Fibroblast of skin of abdomen (primary cell): ENCODE measurements around the gene OPRM1.

Experiments used
- DNase-seq: peaks from one replicate; pipeline ENCODE4 v3.0.0-alpha.2; 2013

Gene OPRM1

GRCh38 chr6:154242617-154243357, 203.7 kb downstream of the OPRM1 start:
- no peak for DNase-seq

DNA sequence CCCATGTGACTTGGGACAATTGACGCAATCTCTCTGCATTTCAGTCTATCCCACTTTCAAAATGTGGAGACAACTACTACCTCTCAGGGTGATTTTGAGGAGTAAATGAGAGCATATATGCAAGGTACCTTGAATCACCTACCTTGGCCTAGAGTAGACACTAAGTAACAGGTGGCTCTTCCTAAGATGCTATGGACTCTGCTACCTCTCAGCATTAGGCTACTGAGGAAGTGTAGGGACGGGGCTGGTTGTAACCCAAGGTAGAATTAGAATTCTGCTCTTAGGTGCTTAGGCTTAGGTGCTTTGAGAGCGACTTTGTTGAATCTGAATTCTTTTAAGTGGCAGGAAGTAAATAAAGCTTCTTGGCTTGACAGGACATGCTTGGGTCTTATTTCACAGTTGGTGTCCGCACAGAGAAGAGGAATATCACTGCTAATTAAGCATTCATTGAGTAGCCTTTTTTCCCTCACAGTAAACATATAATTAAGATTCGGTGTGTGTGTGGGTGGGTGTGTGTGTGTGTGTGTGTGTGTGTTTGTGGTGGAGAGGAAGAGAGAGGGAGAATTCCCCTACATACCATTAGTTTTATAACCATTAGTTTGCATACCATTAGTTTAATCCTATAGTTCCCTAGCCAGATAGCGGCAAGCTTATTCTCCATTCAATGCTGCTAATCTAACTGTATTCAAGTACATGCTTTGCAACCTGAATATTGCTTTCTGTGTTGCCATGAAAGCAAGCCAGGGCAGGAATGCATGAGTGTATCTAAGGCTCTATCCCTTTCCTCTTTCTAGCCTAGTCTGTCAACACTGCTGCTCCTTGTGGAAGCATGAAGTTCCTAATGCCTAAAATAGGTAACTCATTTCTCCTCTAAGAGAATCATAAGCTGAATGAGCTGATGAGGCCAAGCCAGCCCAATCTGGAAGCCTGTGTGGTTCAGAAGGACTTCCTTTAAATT, 205.0 kb downstream of the OPRM1 start:
- no peak for DNase-seq

- no peak for DNase-seq
These were observed 206.5 kb downstream of the OPRM1 start for GRCh38 chr6:154245506-154245905.

DNA sequence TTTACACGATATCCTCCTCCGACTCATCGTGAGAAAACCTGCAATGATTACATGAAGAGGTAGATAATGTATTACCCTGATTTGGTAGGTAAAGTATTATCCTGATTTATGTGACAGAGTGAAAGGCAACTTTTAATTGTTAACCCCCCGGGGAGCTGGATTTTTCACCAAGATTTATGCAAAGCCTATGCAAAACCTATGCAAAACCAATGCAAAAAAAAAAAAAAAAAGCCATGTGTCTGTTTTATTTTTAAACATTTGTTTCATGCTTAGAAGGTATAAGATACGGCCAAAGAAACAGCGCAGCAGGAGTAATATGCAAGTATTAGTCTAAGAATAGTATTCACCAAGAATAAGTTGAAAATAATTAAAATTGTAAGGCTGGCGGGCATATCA, 207.7 kb downstream of the OPRM1 start:
- no peak for DNase-seq

GRCh38 chr6:154247119-154247861, 208.2 kb downstream of the OPRM1 start:
- no peak for DNase-seq

GRCh38 chr6:154249499-154250298, 210.7 kb downstream of the OPRM1 start:
- no peak for DNase-seq

DNA sequence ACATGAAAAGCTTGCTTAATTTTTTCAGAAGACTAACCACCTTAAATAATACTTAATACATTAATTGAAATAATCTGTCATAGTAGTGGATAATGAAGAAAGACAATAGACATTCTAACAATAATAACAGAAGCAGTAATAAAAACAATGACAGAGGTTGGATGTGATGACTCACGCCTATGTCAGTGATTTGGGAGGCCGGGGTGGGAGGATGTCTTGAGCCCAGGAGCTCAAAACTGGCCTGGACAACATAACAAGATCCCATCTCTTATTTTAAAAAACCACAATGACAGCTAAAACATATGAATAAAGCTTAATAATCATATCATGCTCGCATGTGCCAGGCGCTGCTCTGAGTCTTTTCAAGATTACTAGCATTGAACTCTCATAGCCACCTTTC, 212.1 kb downstream of the OPRM1 start:
- no peak for DNase-seq

DNA sequence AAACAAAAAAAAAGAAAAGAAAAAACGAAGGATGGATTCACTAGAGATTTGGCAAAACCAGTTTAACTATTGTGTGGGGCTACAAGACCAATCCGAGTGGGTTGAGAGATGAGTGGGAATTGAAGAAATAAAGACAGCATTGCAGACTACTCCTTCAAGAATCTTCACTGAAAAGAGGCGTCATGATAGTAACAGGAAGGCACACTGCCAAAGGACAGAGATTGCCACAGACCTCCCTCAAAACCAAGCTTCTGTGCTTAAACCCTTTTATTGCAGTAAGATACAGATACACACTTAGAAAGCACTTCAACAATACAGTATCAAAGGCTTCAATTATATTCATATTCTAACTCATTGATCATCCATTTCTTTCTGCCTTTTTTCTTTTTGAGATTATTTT, 213.6 kb downstream of the OPRM1 start:
- no peak for DNase-seq

- no peak for DNase-seq
These were observed 218.0 kb downstream of the OPRM1 start for GRCh38 chr6:154257067-154257466.

DNA sequence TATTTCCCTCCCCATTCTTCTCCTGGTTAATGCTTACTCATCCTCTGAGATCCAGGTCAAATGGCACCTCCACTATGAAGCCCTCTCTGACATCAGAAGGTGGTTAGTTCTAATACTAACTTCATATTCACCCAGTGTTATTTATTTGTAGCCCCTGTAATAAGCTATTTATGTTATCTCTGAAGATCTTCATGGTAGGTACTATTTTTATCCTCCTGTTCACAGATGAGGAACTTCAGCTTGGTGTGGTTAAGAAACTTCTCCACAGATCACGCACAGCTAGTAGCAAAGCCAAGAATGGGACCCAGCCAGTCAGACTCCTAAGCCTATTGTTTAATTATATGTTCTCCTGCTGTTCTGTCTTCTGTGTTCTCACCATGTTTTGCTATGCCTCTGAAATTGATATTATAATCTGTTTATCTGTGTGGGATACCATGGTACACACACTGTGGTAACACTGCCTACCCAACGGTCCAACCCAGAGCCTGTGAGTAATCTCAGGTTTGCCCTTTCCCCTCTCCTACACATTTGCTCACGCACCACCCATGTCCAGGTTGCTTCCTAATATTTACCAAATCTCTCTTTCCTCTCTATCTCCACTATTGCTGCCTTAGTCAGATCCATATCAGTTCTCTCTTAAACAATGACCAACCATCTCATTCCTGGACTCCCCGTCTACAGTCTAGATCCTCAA, 219.2 kb downstream of the OPRM1 start:
- no peak for DNase-seq

DNA sequence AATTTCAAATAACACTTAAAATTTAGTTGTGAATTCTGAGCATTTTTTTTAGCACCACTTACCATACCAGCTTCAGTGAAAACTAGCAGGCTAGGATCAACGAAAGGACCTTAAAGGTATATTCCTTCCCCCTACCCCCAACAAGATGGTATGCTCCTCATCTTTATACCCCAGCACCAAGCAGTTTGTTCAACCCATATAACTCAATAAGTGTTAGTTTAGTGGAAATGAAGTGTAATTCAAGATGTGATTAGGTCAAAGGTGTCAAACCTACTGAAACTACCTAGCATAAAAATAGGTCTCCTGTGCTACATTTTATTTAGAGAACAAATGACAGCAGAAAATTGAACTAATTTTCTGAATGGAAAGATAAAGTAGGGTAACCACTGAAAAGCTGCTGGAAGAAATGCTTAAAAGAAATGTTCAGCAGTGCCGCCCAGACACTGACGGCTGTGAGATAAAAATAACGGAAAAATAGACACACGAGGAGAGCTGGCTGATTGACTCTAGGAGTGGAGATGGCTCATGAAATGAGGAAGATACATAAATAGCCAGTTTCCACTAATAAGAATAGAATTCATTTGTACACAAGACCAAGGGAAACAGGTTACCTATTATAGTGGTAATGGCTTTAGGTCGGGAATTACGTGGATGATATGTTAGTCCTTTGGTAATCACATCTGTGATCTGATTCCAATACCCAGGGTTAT, 222.8 kb downstream of the OPRM1 start:
- no peak for DNase-seq

GRCh38 chr6:154266560-154267099, 227.6 kb downstream of the OPRM1 start:
- no peak for DNase-seq

DNA sequence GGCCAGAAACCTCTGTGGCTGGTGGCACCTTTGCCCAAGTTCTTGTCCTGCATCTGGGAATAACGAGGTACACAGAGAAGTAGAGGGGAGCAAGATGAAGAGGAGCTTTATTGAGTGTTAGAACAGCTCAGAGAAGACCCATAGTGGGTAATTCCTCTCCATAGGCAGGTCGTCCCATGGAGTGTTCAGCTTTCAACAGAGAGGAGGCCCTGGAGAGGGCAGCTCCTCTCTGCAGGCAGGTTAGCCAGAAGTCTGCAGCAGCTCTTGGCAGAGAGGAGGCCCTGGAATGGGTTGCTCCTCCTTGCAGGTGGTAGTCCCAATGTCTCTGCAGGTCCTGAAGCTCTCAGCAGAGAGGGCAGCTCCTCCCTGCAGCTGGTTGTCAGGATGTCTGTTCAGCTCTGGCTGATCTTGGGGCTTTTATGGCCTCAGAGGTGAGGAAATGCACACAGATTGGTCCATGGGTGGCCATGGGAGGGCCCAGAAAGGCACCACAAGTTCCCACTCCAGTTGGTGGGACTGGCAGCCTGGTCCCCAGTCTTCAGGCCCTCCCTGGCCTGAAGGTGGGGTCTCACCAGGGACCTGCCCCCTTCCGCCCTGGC, 228.6 kb downstream of the OPRM1 start:
- DNase-seq = no peak

DNA sequence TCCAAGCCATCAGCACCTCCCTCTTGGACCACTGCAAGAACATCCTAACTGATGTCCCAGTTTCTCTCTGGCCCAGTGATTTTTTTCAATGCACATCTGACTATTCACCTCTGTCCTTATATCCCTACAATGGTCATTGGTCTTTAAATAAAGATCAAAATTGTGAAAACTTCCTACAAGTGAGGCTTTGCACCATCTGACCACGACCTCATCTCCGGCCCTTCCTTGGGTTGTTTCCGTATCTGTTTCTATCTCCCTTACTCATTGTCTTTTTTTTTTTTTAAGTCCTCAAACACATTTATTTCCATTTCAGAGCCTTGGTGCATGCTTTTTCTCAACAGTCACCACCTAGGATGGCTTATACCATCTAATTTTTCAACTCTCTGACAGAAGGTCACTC, 229.4 kb downstream of the OPRM1 start:
- no peak for DNase-seq

DNA sequence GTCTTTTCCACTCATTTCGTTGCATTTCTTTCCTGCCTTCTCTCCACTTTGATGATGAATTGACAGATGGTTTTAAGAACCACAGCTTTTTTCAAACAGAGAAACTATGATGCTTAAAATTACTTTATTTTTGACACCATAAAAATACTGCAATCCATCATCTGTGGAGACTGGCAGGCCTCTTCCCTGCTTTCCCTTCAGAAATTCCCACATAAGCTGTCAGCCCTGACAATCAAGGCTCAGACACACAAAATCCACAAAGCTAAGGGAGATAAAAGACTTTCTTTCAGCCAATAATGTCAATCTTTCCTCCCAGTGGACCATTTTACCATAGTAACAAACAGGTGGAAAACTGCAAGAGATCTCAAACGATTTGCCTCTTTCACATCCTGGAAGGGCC, 235.1 kb downstream of the OPRM1 start:
- DNase-seq = no peak

DNA sequence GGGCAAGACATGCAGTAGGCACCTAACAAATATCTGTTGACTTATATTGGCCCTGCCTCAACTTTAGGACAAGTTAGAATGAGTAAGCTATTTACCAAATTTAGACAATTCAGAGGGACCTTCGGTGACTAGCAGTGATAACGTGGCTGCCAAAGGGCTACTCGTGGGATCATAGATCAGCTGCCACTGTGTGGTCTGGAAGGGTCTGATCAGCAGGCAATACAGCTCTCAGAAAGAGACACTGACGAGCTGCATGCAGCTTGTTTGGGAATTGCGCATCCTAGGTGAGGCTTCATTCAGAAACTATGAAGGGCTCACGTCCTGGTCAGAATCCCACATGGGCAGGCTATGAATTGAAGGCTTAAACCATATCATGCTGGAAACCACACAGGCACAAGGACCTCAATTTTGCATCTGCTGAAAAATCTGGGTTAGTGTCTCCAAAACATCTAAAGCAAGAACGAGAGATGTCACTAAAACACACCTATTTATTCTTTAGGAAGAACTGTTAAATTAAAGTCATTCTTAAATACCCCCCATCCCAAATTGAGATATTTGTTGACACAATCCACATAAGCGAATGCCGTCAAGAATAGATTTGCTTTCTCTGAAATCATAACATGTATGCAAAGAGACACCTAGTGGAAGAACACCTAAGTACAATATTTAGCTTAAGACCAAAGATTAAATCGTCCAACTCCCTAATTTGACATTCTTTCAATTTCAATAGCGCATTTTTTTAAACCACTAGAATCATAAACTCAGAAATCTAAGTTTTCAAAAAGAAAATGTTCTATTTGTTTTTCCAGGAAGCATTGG, 238.0 kb downstream of the OPRM1 start:
- DNase-seq = peak; percentile 23

DNA sequence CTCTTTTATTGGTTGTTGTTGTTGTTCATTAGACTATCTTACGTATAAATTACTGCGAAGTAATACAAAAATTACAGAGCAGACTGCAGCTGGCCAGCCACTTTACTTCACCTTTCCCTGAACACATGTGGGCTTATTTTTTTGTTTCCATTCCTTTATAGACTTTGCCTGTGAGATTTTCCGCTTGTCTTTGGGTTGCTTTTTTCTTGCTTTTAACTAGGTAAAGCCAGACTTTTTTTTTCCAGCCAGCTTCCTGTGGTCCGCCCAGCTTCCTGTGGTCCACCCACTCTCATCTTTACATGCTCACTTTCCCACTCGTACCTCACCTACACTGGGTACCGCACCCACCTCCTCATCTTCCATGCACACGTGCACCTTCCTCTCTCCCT, 238.6 kb downstream of the OPRM1 start:
- DNase-seq = no peak

GRCh38 chr6:154280521-154280920, 241.5 kb downstream of the OPRM1 start:
- DNase-seq = no peak

DNA sequence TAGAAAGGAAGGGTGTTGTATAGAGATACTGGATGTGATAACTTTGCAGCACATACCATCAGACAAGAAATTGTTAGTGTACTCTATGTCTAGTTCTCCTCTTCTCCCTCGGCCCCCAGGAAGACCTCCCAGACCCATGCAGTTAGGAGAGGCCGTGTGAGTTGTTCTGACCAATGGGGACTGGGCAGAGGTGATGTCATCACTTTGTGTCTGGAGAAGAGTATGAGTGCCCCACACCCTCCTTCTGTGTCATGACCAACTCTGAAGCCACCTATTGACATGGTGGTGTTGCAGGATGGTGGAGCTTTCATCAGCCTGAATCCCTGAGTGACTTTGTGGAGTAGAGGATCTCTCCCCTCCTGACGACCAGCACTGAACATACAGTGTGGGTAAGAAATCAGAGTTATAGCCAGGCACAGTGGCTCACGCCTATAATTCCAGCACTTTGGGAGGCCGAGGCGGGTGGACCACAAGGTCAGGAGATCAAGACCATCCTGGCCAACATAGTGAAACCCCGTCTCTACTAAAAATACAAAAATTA, 245.3 kb downstream of the OPRM1 start:
- DNase-seq = no peak
